Thyroid gland (tissue), 4 donors: ENCODE measurements around the gene GPRC5A. TPM values are rescaled to one million over a fixed set of nuclear protein-coding genes. Genes with fewer than 3 reads are reported as not detected.

Source experiments
- DNase-seq, 2 donors: peaks; one replicate each; pipeline ENCODE4 v3.0.0-alpha.2; 2019
- H3K27ac ChIP-seq, 3 donors: fragments of 200-600 bp; sonication (generic); 1 replicate in 2 of 3; 2 replicates in 1 of 3; pipeline ENCODE4 v1.5.1; 2016 to 2019; ENCODE audit warnings: mild to moderate bottlenecking in 1 of 3, moderate library complexity in 1 of 3
- H3K27me3 ChIP-seq: fragments of 200-600 bp; sonication (generic); one replicate; pipeline ENCODE4 v1.5.1; 2019
- H3K36me3 ChIP-seq, 2 donors: fragments of 200-600 bp; sonication (generic); one replicate each; pipeline ENCODE4 v1.5.1; 2016 to 2019
- H3K4me1 ChIP-seq, 2 donors: fragments of 200-600 bp; sonication (generic); one replicate each; pipeline ENCODE4 v1.5.1; 2017 to 2019
- H3K4me3 ChIP-seq, 3 donors: fragments of 200-600 bp; sonication (generic); replicated peaks in 1 of 3; 1 replicate in 2 of 3; 2 replicates in 1 of 3; pipeline ENCODE4 v1.5.1; 2016; ENCODE audit warnings: mild to moderate bottlenecking in 1 of 3
- H3K9me3 ChIP-seq: fragments of 200-600 bp; sonication (generic); one replicate; pipeline ENCODE4 v1.5.1; 2017
- POLR2A ChIP-seq, 2 donors: fragments of 450-650 bp; IDR thresholded peaks; one replicate each; pipeline ENCODE4 v1.6.1; 2017; ENCODE audit warnings: antibody characterized with exemption in 2 of 2, mild to moderate bottlenecking in 2 of 2, moderate library complexity in 1 of 2
- WGBS, 2 donors: methylation state at CpG; one replicate each; pipeline ENCODE4 v1.1.5; 2017; 5-methylcytosine and 5-hydroxymethylcytosine counted together
- intact Hi-C: fragments of 100-400 bp; cut with DNase I; formaldehyde crosslinking; loops from one replicate; pipeline ENCODE4 v1.15.1; 2023
- total RNA-seq, 4 donors: library from RNA; depleted of rRNA; stranded (reverse); fragments of >200 nt; gene quantifications; one replicate each; pipeline ENCODE4 v1.2.3, GENCODE V29; 2016
- TF ChIP-seq, protein P1 (sequence below), 6 experiments: fragments of 200-600 bp in 3 of 6; fragments of 450-650 bp in 3 of 6; sonication (generic) in 3 of 6; IDR thresholded peaks; one replicate each; pipeline ENCODE4 v1.5.1; 2016 to 2019; ENCODE audit warnings: antibody characterized with exemption in 6 of 6, mild to moderate bottlenecking in 2 of 6, inconsistent platforms in 1 of 6, moderate library complexity in 1 of 6

GPRC5A gene
- total RNA-seq, 4 donors from 2014 or later = 107 to 207 (median 128) TPM

DNA sequence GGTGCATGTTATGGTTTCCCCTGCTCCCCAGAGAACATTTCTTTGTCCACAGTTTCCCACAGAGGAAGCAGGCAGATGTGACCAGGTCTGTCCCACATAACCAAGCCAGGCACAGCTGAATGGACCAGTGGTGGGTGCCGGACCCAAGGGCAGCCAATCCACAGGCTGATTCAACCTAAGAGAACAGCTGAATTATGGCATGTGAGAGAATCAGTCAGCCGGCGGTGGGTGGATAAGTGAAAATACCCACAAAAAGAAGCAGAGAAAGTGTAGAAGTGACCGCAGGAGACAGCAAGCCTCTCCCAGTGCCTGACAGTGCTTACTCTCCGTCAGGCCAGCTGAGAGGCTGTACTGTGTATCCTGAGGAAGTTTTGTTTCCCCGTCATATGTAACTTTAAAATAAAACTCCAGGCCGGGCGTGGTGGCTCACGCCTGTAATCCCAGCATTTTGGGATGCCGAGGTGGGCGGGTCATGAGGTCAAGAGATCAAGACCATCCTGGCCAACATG is 45.7 kb downstream of the GPRC5A start:
- Histone ChIP-seq H3K9me3 (no peaks in the 10 kb centered on the region), H3K36me3 (no peaks in the 10 kb centered on the region), H3K27me3 (no peaks in the 10 kb centered on the region), H3K27ac (no peak overlapping the region), H3K4me3 (no peak overlapping the region), H3K4me1 (no peaks in the 10 kb centered on the region)
- intact Hi-C loops = no loop called here
- 93 to 96% methylated on average over 11 of the region's 11 CpGs for WGBS, 2 donors
- TF ChIP-seq POLR2A (IDR thresholded peaks at IDR 0.05) = no peak
- TF ChIP-seq, protein P1, sequence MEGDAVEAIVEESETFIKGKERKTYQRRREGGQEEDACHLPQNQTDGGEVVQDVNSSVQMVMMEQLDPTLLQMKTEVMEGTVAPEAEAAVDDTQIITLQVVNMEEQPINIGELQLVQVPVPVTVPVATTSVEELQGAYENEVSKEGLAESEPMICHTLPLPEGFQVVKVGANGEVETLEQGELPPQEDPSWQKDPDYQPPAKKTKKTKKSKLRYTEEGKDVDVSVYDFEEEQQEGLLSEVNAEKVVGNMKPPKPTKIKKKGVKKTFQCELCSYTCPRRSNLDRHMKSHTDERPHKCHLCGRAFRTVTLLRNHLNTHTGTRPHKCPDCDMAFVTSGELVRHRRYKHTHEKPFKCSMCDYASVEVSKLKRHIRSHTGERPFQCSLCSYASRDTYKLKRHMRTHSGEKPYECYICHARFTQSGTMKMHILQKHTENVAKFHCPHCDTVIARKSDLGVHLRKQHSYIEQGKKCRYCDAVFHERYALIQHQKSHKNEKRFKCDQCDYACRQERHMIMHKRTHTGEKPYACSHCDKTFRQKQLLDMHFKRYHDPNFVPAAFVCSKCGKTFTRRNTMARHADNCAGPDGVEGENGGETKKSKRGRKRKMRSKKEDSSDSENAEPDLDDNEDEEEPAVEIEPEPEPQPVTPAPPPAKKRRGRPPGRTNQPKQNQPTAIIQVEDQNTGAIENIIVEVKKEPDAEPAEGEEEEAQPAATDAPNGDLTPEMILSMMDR (IDR thresholded peaks at IDR 0.05) = no peak
- DNase-seq = no peak

DNA sequence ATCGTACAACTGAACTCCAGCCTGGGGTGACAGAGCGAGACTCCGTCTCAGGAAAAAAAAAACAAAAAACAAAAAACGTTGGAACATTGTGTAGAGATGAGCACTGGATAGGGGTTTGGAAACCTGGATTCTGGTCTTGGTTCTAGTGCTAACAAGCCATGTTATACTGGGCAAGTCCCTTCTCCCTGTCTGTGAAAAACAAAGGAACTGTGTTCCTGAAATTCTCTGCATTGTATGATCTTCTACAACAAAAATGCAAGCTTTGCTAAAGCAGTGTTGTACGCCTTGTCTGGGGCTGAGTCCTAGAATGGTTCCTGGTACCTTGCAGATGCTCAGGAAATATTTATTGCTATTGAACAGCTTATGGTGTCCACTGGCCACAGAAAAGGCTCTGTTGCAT is 47.2 kb downstream of the GPRC5A start:
- H3K9me3 ChIP-seq = no peaks in the 10 kb centered on the region
- H3K27me3 ChIP-seq = no peaks in the 10 kb centered on the region
- H3K4me1 ChIP-seq = no peaks in the 10 kb centered on the region
- WGBS, 2 donors = 86 to 88% methylated on average over 5 of the region's 5 CpGs
- DNase-seq = no peak
- no peaks in the 10 kb centered on the region for H3K36me3 ChIP-seq
- TF ChIP-seq, protein P1 (IDR thresholded peaks at IDR 0.05) = no peak
- no peak for TF ChIP-seq POLR2A (IDR thresholded peaks at IDR 0.05)
- no peak overlapping the region for H3K4me3 ChIP-seq
- intact Hi-C loops = no loop called here
- no peak overlapping the region for H3K27ac ChIP-seq

- Histone ChIP-seq H3K27me3 (no peaks in the 10 kb centered on the region), H3K4me3 (no peak overlapping the region), H3K36me3 (no peaks in the 10 kb centered on the region), H3K4me1 (peaks cover 0 to 3% of the 10 kb centered on the region in 2 donors), H3K9me3 (no peaks in the 10 kb centered on the region), H3K27ac (no peak overlapping the region)
- TF ChIP-seq POLR2A (IDR thresholded peaks at IDR 0.05) = no peak
- TF ChIP-seq, protein P1 (IDR thresholded peaks at IDR 0.05) = no peak
- intact Hi-C loops = no loop called here
- no peak for DNase-seq
- 69 to 87% methylated on average over 1 of the region's 1 CpG for WGBS, 2 donors
Measured at GRCh38 chr12:12939888-12940287, 48.5 kb downstream of the GPRC5A start.

GRCh38 chr12:12941450-12942350 is 50.3 kb downstream of the GPRC5A start:
- Histone ChIP-seq H3K4me1 (peaks cover 0 to 3% of the 10 kb centered on the region in 2 donors), H3K27ac (no peak overlapping the region), H3K4me3 (no peak overlapping the region), H3K36me3 (no peaks in the 10 kb centered on the region), H3K27me3 (no peaks in the 10 kb centered on the region), H3K9me3 (no peaks in the 10 kb centered on the region)
- WGBS, 2 donors = 92 to 95% methylated on average over 8 to 10 of the region's 10 CpGs
- no peak for DNase-seq
- TF ChIP-seq, protein P1 (IDR thresholded peaks at IDR 0.05) = no peak
- no peak for TF ChIP-seq POLR2A (IDR thresholded peaks at IDR 0.05)
- intact Hi-C loops = no loop called here
